Tibial artery (tissue), 4 donors: ENCODE results near the gene CEP126.

Experiments
- DNase-seq, 2 donors: peaks; one replicate each; pipeline ENCODE4 v3.0.0-alpha.2; 2019
- H3K27ac ChIP-seq, 2 donors: fragments of 200-600 bp; sonication (generic) in 1 of 2; 1 replicate in 1 of 2; 2 replicates in 1 of 2; pipeline ENCODE4 v1.5.1; 2018 to 2019; ENCODE audit warnings: mild to moderate bottlenecking in 1 of 2
- H3K27me3 ChIP-seq, 2 donors: fragments of 200-600 bp; sonication (generic) in 1 of 2; one replicate each; pipeline versions ENCODE4 v1.5.1 to v1.6.0; 2016 to 2019
- H3K36me3 ChIP-seq, 3 donors: fragments of 200-600 bp; sonication (generic) in 2 of 3; one replicate each; pipeline ENCODE4 v1.5.1; 2016 to 2019; ENCODE audit warnings: mild to moderate bottlenecking in 2 of 3
- H3K4me1 ChIP-seq, 4 donors: fragments of 200-600 bp; sonication (generic) in 2 of 4; 1 replicate in 3 of 4; 2 replicates in 1 of 4; pipeline ENCODE4 v1.5.1; 2016 to 2019
- H3K4me3 ChIP-seq, 2 donors: fragments of 200-600 bp; sonication (generic) in 1 of 2; 1 replicate in 1 of 2; 2 replicates in 1 of 2; pipeline ENCODE4 v1.5.1; 2018 to 2019; ENCODE audit warnings: mild to moderate bottlenecking in 2 of 2
- H3K9me3 ChIP-seq, 3 donors: fragments of 200-600 bp; sonication (generic) in 1 of 3; one replicate each; pipeline ENCODE4 v1.5.1; 2016 to 2019
- intact Hi-C: fragments of 100-400 bp; cut with DNase I; formaldehyde crosslinking; loops from one replicate; pipeline ENCODE4 v1.15.0; 2023; ENCODE audit warnings: low total_unique reads
- TF ChIP-seq, protein P1 (sequence below), 2 experiments: fragments of 200-600 bp in 1 of 2; fragments of 450-650 bp in 1 of 2; IDR thresholded peaks; one replicate each; pipeline ENCODE4 v1.5.1; 2017 to 2019; ENCODE audit warnings: antibody characterized with exemption in 2 of 2, mild to moderate bottlenecking in 1 of 2, moderate library complexity in 1 of 2

CEP126 gene

DNA sequence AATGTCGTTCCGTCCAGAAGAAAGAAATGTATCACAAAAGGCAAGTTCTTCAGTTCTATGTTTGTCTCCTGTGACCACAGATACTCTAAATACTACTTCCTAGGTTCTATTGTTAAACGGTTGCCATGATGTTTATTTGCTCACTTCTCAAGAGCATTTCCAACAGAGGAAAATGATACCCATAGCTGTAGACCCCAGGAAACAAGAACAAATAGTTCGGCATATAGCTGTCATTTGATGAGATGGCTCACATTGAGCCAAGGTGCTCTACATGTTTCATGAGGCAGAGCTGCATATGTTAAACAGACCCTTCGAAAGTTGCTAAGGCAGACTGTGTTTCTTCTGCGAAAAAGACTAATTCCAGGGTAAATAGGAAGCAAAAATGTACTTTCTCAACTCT is 16.9 kb downstream of the CEP126 start:
- TF ChIP-seq, protein P1, sequence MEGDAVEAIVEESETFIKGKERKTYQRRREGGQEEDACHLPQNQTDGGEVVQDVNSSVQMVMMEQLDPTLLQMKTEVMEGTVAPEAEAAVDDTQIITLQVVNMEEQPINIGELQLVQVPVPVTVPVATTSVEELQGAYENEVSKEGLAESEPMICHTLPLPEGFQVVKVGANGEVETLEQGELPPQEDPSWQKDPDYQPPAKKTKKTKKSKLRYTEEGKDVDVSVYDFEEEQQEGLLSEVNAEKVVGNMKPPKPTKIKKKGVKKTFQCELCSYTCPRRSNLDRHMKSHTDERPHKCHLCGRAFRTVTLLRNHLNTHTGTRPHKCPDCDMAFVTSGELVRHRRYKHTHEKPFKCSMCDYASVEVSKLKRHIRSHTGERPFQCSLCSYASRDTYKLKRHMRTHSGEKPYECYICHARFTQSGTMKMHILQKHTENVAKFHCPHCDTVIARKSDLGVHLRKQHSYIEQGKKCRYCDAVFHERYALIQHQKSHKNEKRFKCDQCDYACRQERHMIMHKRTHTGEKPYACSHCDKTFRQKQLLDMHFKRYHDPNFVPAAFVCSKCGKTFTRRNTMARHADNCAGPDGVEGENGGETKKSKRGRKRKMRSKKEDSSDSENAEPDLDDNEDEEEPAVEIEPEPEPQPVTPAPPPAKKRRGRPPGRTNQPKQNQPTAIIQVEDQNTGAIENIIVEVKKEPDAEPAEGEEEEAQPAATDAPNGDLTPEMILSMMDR (IDR thresholded peaks at IDR 0.05) = no peak

DNA sequence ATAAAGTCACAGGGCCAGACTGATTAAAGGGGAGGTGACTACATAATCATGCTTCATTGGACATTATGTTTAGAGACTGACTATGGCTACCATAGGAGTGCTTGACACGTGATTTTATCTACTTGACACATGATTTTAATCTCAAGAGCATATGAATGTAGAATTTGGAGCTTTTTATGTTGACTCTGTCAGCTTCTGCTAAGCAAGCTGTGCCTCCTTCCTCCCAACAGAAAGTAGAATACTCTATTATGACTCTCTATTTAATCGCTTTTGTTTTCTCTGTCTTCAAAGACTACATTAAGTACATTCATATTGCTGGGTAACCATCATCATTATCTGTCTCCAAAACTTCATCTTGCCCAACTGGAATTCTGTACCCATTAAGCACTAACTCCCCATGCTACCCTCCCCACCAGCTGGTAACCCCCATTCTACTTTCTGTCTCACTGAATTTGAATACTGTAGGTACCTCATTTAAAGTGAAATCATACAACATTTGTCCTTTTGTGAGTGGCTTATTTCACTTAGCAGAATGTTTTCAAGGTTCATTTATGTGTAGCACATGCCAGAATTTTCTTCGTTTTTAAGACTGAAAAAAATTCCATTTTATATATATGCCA is 26.2 kb downstream of the CEP126 start:
- H3K4me1 ChIP-seq = no peaks in the 10 kb centered on the region
- H3K27ac ChIP-seq = no peak overlapping the region
- TF ChIP-seq, protein P1 (IDR thresholded peaks at IDR 0.05) = no peak
- intact Hi-C loops = no loop called here
- H3K27me3 ChIP-seq = no peaks in the 10 kb centered on the region
- peaks cover 9 to 11% (median 10%) of the 10 kb centered on the region in 3 donors for H3K36me3 ChIP-seq
- H3K9me3 ChIP-seq = no peaks in the 10 kb centered on the region
- no peak overlapping the region for H3K4me3 ChIP-seq
- no peak for DNase-seq

More for the DNA sequence above, 16.9 kb downstream of the CEP126 start:
- H3K4me3 ChIP-seq = no peak overlapping the region
- no peak for DNase-seq
- no peaks in the 10 kb centered on the region for H3K27me3 ChIP-seq
- peaks cover 0 to 24% (median 0%) of the 10 kb centered on the region in 3 donors for H3K36me3 ChIP-seq
- H3K27ac ChIP-seq = no peak overlapping the region
- H3K4me1 ChIP-seq = no peaks in the 10 kb centered on the region
- peaks cover 0 to 9% (median 0%) of the 10 kb centered on the region in 3 donors for H3K9me3 ChIP-seq
- intact Hi-C loops = no loop called here

DNA sequence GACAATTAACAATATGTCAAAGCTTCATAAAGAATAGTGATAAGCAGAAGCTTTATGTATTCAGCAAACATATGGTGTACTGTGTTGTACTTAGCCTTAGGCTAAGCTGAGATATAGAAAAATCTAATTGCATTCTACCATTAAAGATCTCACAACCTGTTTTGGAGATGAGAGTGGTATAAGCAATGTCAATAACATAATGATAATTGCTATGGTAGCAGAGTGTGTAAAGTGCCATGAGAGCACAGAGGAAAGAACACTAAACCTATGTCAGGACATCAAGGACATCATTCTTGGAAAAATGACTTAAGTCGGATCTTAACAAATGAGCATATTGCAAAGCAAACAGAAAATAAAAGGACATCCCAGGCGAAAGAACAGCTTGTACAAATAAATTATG is 30.1 kb downstream of the CEP126 start:
- intact Hi-C loops = no loop called here
- H3K9me3 ChIP-seq = no peaks in the 10 kb centered on the region
- peaks cover 24 to 28% (median 26%) of the 10 kb centered on the region in 3 donors for H3K36me3 ChIP-seq
- no peaks in the 10 kb centered on the region for H3K27me3 ChIP-seq
- H3K4me1 ChIP-seq = no peaks in the 10 kb centered on the region
- DNase-seq = no peak
- H3K4me3 ChIP-seq = no peak overlapping the region
- no peak overlapping the region for H3K27ac ChIP-seq
- TF ChIP-seq, protein P1 (IDR thresholded peaks at IDR 0.05) = no peak

DNA sequence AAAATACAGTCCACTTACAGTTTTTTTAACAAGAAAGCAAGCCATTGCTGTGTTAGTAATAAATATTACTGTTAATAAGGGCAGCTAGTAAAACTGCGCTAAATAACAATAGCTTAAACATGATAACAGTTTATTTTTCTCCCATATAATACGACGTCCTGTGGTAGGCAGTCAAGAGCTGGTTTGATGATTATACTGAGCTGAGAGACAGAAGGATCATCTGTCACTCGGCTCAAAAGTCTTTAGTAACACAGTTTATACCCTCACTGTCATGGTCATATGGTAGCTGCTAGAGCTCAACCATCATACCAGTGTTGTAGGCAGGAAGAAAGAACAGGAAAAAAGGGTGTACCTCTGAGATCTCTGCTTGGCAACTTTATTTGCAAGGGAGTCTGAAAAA is 30.6 kb downstream of the CEP126 start:
- H3K36me3 ChIP-seq = peaks cover 24 to 28% (median 26%) of the 10 kb centered on the region in 3 donors
- H3K27me3 ChIP-seq = no peaks in the 10 kb centered on the region
- no peak for DNase-seq
- intact Hi-C loops = no loop called here
- H3K27ac ChIP-seq = no peak overlapping the region
- H3K9me3 ChIP-seq = no peaks in the 10 kb centered on the region
- H3K4me1 ChIP-seq = no peaks in the 10 kb centered on the region
- no peak overlapping the region for H3K4me3 ChIP-seq
- TF ChIP-seq, protein P1 (IDR thresholded peaks at IDR 0.05) = no peak

DNA sequence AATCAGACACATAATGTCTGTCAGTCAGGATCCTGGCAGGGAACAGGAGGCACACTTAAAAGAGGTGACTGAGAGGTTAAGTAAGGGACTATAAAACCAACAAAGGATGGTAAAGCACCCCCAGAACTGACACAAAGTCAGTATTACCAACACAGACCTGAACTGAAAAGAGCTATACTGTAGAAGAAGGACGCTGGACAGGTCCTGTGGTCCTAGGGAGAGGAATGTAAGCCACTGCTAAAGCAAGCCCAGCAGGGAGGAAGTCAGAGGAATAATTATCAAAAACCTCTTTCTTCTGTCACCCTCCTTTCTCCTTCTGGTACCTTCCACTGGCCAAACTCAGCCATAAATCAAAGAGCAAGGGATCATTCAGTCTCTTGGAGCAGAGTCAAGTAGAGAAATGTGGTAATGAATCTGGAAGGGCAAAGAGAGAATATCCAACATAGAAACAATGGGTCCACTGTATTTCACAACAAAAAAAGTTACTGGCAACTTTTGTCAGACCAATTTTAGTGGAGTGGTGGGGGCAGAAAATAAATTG is 34.9 kb downstream of the CEP126 start:
- intact Hi-C loops = no loop called here
- Histone ChIP-seq H3K36me3 (peaks cover 24 to 28% (median 26%) of the 10 kb centered on the region in 3 donors), H3K27me3 (no peaks in the 10 kb centered on the region), H3K9me3 (no peaks in the 10 kb centered on the region), H3K4me3 (no peak overlapping the region), H3K27ac (no peak overlapping the region), H3K4me1 (no peaks in the 10 kb centered on the region)
- DNase-seq = no peak
- TF ChIP-seq, protein P1 (IDR thresholded peaks at IDR 0.05) = no peak
